HepG2 (cell line): ENCODE measurements around the gene CUL4A. TPM values are rescaled to one million over a fixed set of nuclear protein-coding genes. Genes with fewer than 3 reads are reported as not detected.

Source experiments
- ATAC-seq: fragments of 200-7000 bp; cut with Tn5 transposase; 3 replicates; pipeline ENCODE4 v1.9.1; 2020; ENCODE audit warnings: mild to moderate bottlenecking, moderate library complexity
- BruUV-seq: library from RNA; stranded (reverse); fragments of 400-500 nt; replicated peaks from 2 replicates; lab custom pipeline; 2021; lab: Mats Ljungman, UMichigan
- CTCF ChIA-PET: fragments of 300-600 bp; formaldehyde crosslinking; extraction: SDS; loops from one replicate; lab custom pipeline; 2021; ENCODE audit warnings: low total read pairs, inconsistent platforms, low intra/inter-chr PET ratio; lab: Yijun Ruan, JAX
- POLR2A ChIA-PET: fragments of 350-600 bp; sonication (Branson Sonifier 250); formaldehyde crosslinking; loops from one replicate; lab custom pipeline; 2020; ENCODE audit warnings: antibody characterized with exemption, inconsistent platforms; lab: Yijun Ruan, JAX
- DNase-seq: peaks from one replicate; pipeline ENCODE4 v3.0.0-alpha.2; 2015; ENCODE audit warnings: low spot score
- FAIRE-seq: peaks from 3 replicates; lab custom pipeline; 2011; peaks lifted over from hg19 to GRCh38; lab: Jason Lieb, UNC
- H2AFZ ChIP-seq: one replicate; pipeline ENCODE4 v1.6.1; 2011; ENCODE audit warnings: low read length, inconsistent platforms
- H3K27ac ChIP-seq: fragments of 300-600 bp; 3 replicates; pipeline ENCODE4 v1.8.0; 2011; ENCODE audit warnings: mixed run types, mild to moderate bottlenecking, mixed read lengths, low read length, inconsistent platforms; ENCODE audit not compliant: insufficient read depth; ENCODE audit errors: extremely low read length
- H3K27me3 ChIP-seq, 2 experiments: fragments of 200-600 bp in 1 of 2; 2 replicates in 1 of 2; 3 replicates in 1 of 2; pipeline versions ENCODE4 v1.6.0 to v1.8.0; 2011; ENCODE audit warnings: low read length in 2 of 2, mild to moderate bottlenecking in 2 of 2, moderate library complexity in 2 of 2, inconsistent platforms in 1 of 2; ENCODE audit not compliant: insufficient read depth in 2 of 2, control insufficient read depth in 1 of 2
- H3K36me3 ChIP-seq, 2 experiments: fragments of 200-600 bp in 1 of 2; replicated peaks in 1 of 2; 2 replicates in 1 of 2; 3 replicates in 1 of 2; pipeline versions ENCODE4 v1.5.1 to v1.8.0; 2011; ENCODE audit warnings: low read length in 2 of 2, inconsistent platforms in 1 of 2; ENCODE audit not compliant: insufficient read depth in 2 of 2, control insufficient read depth in 1 of 2
- H3K4me1 ChIP-seq: 2 replicates; pipeline ENCODE4 v1.5.1; 2012; ENCODE audit warnings: low read length, inconsistent platforms; ENCODE audit not compliant: insufficient read depth
- H3K4me2 ChIP-seq: 2 replicates; pipeline ENCODE4 v1.6.0; 2011; ENCODE audit warnings: low read depth, low read length, inconsistent platforms
- H3K4me3 ChIP-seq, 3 experiments: fragments of 200-600 bp in 1 of 3; sonication (generic), shearing (Covaris generic) in 1 of 3; replicated peaks in 1 of 3; 2 replicates each; pipeline ENCODE4 v1.5.1; 2011 to 2016; ENCODE audit warnings: low read length in 3 of 3, inconsistent platforms in 2 of 3, low read depth in 2 of 3, mild to moderate bottlenecking in 2 of 3, control low read depth in 1 of 3, mixed read lengths in 1 of 3; ENCODE audit not compliant: insufficient read depth in 1 of 3
- H3K79me2 ChIP-seq: one replicate; pipeline ENCODE4 v1.6.1; 2011; ENCODE audit warnings: low read length, inconsistent platforms; ENCODE audit not compliant: insufficient read depth
- H3K9ac ChIP-seq: 2 replicates; pipeline ENCODE4 v1.6.0; 2011; ENCODE audit warnings: mild to moderate bottlenecking, low read depth, low read length, inconsistent platforms; ENCODE audit not compliant: insufficient read depth
- H3K9me3 ChIP-seq: 2 replicates; pipeline ENCODE4 v1.5.1; 2012; ENCODE audit warnings: mild to moderate bottlenecking, low read length
- H4K20me1 ChIP-seq: 2 replicates; pipeline ENCODE4 v1.6.0; 2011; ENCODE audit warnings: inconsistent platforms, mild to moderate bottlenecking, low read length, moderate library complexity; ENCODE audit not compliant: insufficient read depth
- AKNA ChIP-seq: sonication (generic); formaldehyde crosslinking; IDR thresholded peaks from 2 replicates; pipeline ENCODE4 v1.4.0; 2020; ENCODE audit warnings: missing genetic modification reagents, borderline replicate concordance
- HOXA3 ChIP-seq: sonication (generic); formaldehyde crosslinking; IDR thresholded peaks from 2 replicates; pipeline ENCODE4 v1.5.0; 2020; ENCODE audit warnings: missing genetic modification reagents
- IRX3 ChIP-seq: sonication (generic); formaldehyde crosslinking; IDR thresholded peaks from 2 replicates; pipeline ENCODE4 v1.8.1; 2023; ENCODE audit warnings: mild to moderate bottlenecking, low read depth, missing genetic modification reagents, borderline replicate concordance
- NFATC3 ChIP-seq: sonication (generic); formaldehyde crosslinking; IDR thresholded peaks from 2 replicates; pipeline ENCODE4 v1.5.1; 2020; ENCODE audit warnings: mild to moderate bottlenecking, missing genetic modification reagents
- NR2F2 ChIP-seq: IDR thresholded peaks from 2 replicates; pipeline ENCODE4 v1.6.1; 2012; ENCODE audit warnings: low read depth, inconsistent platforms, borderline replicate concordance
- RAD21 ChIP-seq: fragments of 450-650 bp; formaldehyde crosslinking; IDR thresholded peaks from 2 replicates; pipeline ENCODE4 v1.5.0; 2020; ENCODE audit warnings: mild to moderate bottlenecking
- RXRB ChIP-seq: IDR thresholded peaks from 2 replicates; pipeline ENCODE4 v1.6.1; 2016; ENCODE audit warnings: borderline replicate concordance, missing genetic modification reagents, missing compliant biosample characterization
- SMC3 ChIP-seq: IDR thresholded peaks from 2 replicates; pipeline ENCODE4 v1.6.1; 2011; ENCODE audit warnings: low read length, improper control_type of control experiment
- ZNF234 ChIP-seq: sonication (generic); formaldehyde crosslinking; conservative IDR thresholded peaks from 2 replicates; pipeline ENCODE4 v1.5.1; 2020; ENCODE audit warnings: mild to moderate bottlenecking, missing genetic modification reagents
- ZNF33B ChIP-seq: sonication (generic); formaldehyde crosslinking; IDR thresholded peaks from 2 replicates; pipeline ENCODE4 v1.5.1; 2020; ENCODE audit warnings: mild to moderate bottlenecking, missing genetic modification reagents
- ZNF501 ChIP-seq: sonication (generic); formaldehyde crosslinking; IDR thresholded peaks from 2 replicates; pipeline ENCODE4 v1.5.1; 2020; ENCODE audit warnings: mild to moderate bottlenecking, moderate library complexity, missing genetic modification reagents
- ZSCAN20 ChIP-seq: sonication (generic); formaldehyde crosslinking; IDR thresholded peaks from 2 replicates; pipeline ENCODE4 v1.4.0; 2020; ENCODE audit warnings: missing genetic modification reagents, mild to moderate bottlenecking, borderline replicate concordance
- WGBS: methylation state at CpG from one replicate; pipeline ENCODE4 v1.1.6; 2017; ENCODE audit warnings: low lambda C conversion rate; 5-methylcytosine and 5-hydroxymethylcytosine counted together
- in situ Hi-C: cut with HindIII; loops from 2 replicates; pipeline ENCODE4 v1.10.0; 2017; ENCODE audit warnings: low pct_unique_long_range_greater_than_20kb; ENCODE audit not compliant: extremely low pct_ligation_motif_present
- intact Hi-C: fragments of 100-400 bp; cut with micrococcal nuclease; formaldehyde crosslinking; loops from one replicate; pipeline ENCODE4 v1.10.0; 2022; ENCODE audit not compliant: unreplicated experiment
- polyA plus RNA-seq, 8 experiments: library from polyadenylated mRNA; depleted of rRNA in 3 of 8; stranded (reverse) in 7 of 8; unstranded in 1 of 8; fragments of >200 nt; fragmentation: Illumina TruSeq in 4 of 8; extraction: Trizol in 4 of 8; gene quantifications; 2 replicates each; pipeline versions ENCODE4 v1.2.1 to v1.2.3, GENCODE V29; 2011 to 2016; ENCODE audit warnings: low read depth in 4 of 8, missing spikeins in 1 of 8, mixed read lengths in 1 of 8; ENCODE audit not compliant: insufficient read depth in 1 of 8
- total RNA-seq, 5 experiments: library from RNA; depleted of rRNA; stranded (reverse); fragments of >200 nt; fragmentation: Illumina TruSeq; extraction: Trizol; gene quantifications; 2 replicates each; pipeline ENCODE4 v1.2.3, GENCODE V29; 2016; ENCODE audit warnings: low read depth in 1 of 5
- TF ChIP-seq, protein P1 (sequence below): sonication (generic); formaldehyde crosslinking; IDR thresholded peaks from 2 replicates; pipeline ENCODE4 v1.5.0; 2020; ENCODE audit warnings: mild to moderate bottlenecking, missing genetic modification reagents, moderate library complexity
- TF ChIP-seq, protein P2 (sequence below): sonication (generic); formaldehyde crosslinking; IDR thresholded peaks from 2 replicates; pipeline ENCODE4 v1.5.0; 2020; ENCODE audit warnings: mild to moderate bottlenecking, missing genetic modification reagents

CUL4A gene
- total and polyA plus RNA-seq, 2 of the 13 experiments (the other 11 are each of a cell fraction or from before 2014, with no cell fraction given): 51.2 to 75.3 TPM

DNA sequence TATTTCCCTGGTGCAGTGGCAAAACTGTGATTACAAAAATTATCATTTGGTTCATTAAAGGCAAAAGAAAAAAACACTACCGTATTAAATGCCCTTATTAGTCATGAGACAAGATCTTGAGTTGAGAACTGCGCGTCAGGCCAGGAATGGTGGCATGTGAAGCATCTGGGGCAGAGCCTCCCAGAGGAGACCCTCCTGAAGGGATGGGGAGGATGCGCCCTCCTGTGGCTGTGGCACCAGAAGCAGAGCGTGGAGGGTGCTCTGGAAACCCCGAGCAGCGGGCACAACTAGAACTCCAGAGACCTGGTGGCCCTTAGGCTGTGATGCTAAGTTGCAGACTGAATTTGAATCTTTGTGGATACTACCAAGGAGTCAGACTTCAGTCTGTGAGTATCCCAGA is 11.5 kb downstream of the CUL4A start (continued):
- TF ChIP-seq RAD21 (CRISPR knock-in tag) (peak; percentile 49; the same call in 1 of the 2 replicates), NFATC3 (CRISPR knock-in tag) (no peak), SMC3 (0 out of 2 replicates have a peak, but pooled peaks have one; percentile 2), HOXA3 (CRISPR knock-in tag) (peak; percentile 36; the same call in 1 of the 2 replicates)
- TF ChIP-seq, protein P1, sequence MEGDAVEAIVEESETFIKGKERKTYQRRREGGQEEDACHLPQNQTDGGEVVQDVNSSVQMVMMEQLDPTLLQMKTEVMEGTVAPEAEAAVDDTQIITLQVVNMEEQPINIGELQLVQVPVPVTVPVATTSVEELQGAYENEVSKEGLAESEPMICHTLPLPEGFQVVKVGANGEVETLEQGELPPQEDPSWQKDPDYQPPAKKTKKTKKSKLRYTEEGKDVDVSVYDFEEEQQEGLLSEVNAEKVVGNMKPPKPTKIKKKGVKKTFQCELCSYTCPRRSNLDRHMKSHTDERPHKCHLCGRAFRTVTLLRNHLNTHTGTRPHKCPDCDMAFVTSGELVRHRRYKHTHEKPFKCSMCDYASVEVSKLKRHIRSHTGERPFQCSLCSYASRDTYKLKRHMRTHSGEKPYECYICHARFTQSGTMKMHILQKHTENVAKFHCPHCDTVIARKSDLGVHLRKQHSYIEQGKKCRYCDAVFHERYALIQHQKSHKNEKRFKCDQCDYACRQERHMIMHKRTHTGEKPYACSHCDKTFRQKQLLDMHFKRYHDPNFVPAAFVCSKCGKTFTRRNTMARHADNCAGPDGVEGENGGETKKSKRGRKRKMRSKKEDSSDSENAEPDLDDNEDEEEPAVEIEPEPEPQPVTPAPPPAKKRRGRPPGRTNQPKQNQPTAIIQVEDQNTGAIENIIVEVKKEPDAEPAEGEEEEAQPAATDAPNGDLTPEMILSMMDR (CRISPR knock-in tag): peak; percentile 65

DNA sequence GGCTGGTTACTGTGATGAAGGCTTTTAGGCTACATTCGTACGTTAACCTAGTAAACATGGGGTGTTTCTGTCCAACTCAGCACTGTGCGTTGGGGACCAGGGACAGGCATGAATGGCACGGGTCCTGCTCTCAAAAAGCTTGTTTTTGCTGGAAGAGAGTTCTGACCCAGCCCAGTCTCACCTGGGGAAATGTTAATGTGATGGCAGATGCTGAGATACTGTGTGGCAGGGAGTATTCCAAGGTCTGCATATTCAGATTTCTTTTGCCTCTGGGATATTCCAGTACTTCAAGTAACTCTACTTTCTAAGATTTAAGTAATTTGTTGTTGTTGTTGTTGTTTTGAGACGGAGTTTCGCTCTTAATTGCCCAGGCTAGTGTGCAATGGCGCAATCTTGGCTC is 13.7 kb downstream of the CUL4A start:
- ATAC-seq: no peak
- FAIRE-seq: no peak
- Histone ChIP-seq H3K9me3 (no peaks in the 10 kb centered on the region), H2AFZ (no peak overlapping the region), H3K9ac (no peak overlapping the region), H3K4me1 (peaks cover 30% of the 10 kb centered on the region), H4K20me1 (peaks cover 23% of the 10 kb centered on the region), H3K4me2 (no peak overlapping the region), H3K27ac (no peak overlapping the region), H3K79me2 (peaks cover 73% of the 10 kb centered on the region), H3K27me3 (no peaks in the 10 kb centered on the region), H3K36me3 (peaks cover 35 to 84% of the 10 kb centered on the region in 2 experiments), H3K4me3 (no peak overlapping the region)
- POLR2A ChIA-PET: no interaction called here
- BruUV-seq: no TSS peak
- intact Hi-C loops: no loop called here
- CTCF ChIA-PET: no interaction called here
- DNase-seq: no peak
- in situ Hi-C loops: no loop called here
- WGBS: 97% methylated on average over 7 of the region's 7 CpGs
- TF ChIP-seq, protein P2, sequence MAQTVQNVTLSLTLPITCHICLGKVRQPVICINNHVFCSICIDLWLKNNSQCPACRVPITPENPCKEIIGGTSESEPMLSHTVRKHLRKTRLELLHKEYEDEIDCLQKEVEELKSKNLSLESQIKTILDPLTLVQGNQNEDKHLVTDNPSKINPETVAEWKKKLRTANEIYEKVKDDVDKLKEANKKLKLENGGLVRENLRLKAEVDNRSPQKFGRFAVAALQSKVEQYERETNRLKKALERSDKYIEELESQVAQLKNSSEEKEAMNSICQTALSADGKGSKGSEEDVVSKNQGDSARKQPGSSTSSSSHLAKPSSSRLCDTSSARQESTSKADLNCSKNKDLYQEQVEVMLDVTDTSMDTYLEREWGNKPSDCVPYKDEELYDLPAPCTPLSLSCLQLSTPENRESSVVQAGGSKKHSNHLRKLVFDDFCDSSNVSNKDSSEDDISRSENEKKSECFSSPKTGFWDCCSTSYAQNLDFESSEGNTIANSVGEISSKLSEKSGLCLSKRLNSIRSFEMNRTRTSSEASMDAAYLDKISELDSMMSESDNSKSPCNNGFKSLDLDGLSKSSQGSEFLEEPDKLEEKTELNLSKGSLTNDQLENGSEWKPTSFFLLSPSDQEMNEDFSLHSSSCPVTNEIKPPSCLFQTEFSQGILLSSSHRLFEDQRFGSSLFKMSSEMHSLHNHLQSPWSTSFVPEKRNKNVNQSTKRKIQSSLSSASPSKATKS (CRISPR knock-in tag): no peak
- no peak for TF ChIP-seq AKNA
- TF ChIP-seq RXRB (CRISPR knock-in tag): no peak
- no peak for TF ChIP-seq ZNF234 (CRISPR knock-in tag)
- TF ChIP-seq ZNF33B (CRISPR knock-in tag): no peak
- TF ChIP-seq NR2F2: no peak
- no peak for TF ChIP-seq ZSCAN20 (CRISPR knock-in tag)
- no peak for TF ChIP-seq ZNF501 (CRISPR knock-in tag)
- no peak for TF ChIP-seq IRX3
